H1 (cell line): ENCODE data around the gene COX18.

Source experiments
- ATF3 ChIP-seq: IDR thresholded peaks from 2 replicates; pipeline ENCODE4 v1.6.1; 2011; ENCODE audit warnings: low read depth, mild to moderate bottlenecking, low read length; ENCODE audit not compliant: insufficient read depth
- BRCA1 ChIP-seq: IDR thresholded peaks from 2 replicates; pipeline ENCODE4 v1.6.1; 2012; ENCODE audit warnings: low read depth, low read length, improper control_type of control experiment
- CHD7 ChIP-seq: fragments of 300-600 bp; sonication (generic); IDR thresholded peaks from 2 replicates; pipeline ENCODE4 v1.7.1; 2012; ENCODE audit warnings: low read length, moderate library complexity, mild to moderate bottlenecking, inconsistent platforms; ENCODE audit not compliant: insufficient replicate concordance
- CTCF ChIP-seq, 3 experiments: IDR thresholded peaks; 1 replicate in 2 of 3; 2 replicates in 1 of 3; pipeline versions ENCODE4 v1.5.1 to v1.6.1; 2011; ENCODE audit warnings: low read length in 3 of 3, mild to moderate bottlenecking in 3 of 3, inconsistent platforms in 2 of 3, low read depth in 1 of 3, moderate library complexity in 1 of 3; ENCODE audit not compliant: insufficient read depth in 1 of 3; ENCODE audit errors: control extremely low read depth in 1 of 3
- PHF8 ChIP-seq: fragments of 200-600 bp; sonication (generic); conservative IDR thresholded peaks from 2 replicates; pipeline ENCODE4 v1.7.1; 2012; ENCODE audit warnings: low read depth, mild to moderate bottlenecking, inconsistent platforms, low read length, moderate library complexity
- POLR2A ChIP-seq, 2 experiments: IDR thresholded peaks; 1 replicate in 1 of 2; 2 replicates in 1 of 2; pipeline ENCODE4 v1.6.1; 2011; ENCODE audit warnings: low read depth in 2 of 2, low read length in 2 of 2, mild to moderate bottlenecking in 2 of 2; ENCODE audit errors: control extremely low read depth in 1 of 2
- RBBP5 ChIP-seq: IDR thresholded peaks from 2 replicates; pipeline ENCODE4 v1.7.1; 2012; ENCODE audit warnings: low read depth, mild to moderate bottlenecking, inconsistent platforms, low read length, moderate library complexity, borderline replicate concordance

DNA sequence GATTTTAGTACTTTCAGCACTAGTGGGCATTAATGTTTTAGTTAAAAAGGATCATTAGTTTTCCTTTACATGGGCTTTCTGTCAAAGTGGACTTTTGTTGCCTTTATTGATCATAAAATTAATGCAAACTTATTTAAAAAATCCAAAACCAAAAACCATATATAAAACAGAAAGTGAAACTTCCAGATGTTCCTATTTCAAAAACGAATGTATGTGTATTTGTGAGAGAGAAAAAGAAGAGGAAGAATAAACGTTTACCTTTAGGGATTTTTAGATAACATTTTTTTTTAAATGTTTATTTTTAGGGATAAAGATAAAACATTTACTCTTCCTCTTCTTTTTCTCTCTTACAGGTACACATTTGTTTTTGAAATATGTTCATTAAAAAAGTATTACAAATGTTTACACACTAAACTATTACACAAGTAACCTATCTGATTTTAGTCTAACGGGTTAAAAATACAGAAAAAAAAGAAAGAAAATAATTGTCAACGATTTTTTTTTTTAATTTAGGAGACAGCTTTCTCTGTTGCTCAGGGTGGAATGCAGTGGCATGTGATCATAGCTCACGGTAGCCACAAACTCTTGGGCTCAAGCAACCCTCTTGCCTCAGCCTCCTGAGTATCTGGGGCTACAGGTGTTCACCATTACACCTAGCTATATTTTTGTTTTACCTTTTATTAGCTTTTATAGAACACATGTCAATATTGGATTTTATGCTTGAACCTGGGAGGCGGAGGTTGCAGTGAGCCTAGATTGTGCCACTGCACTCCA, 16.8 kb upstream of the COX18 start:
- TF ChIP-seq CTCF (IDR thresholded peaks at IDR 0.05; ENCODE audit: control extremely low read depth in 1 of 3, insufficient read depth in 1 of 3, low read depth in 1 of 3, low read length in 3 of 3) = no peak
- no peak for TF ChIP-seq ATF3
- no peak for TF ChIP-seq BRCA1
- TF ChIP-seq POLR2A (IDR thresholded peaks at IDR 0.05; ENCODE audit: control extremely low read depth in 1 of 2, low read depth in 2 of 2, low read length in 2 of 2) = no peak
- no peak for TF ChIP-seq PHF8
- no peak for TF ChIP-seq CHD7
- no peak for TF ChIP-seq RBBP5
